Stimulated activated CD4-positive, alpha-beta T cell treated with anti-CD3 and anti-CD28 coated beads, Interleukin-15, amount 100 ng/mL, for 48 hours (primary cell): ENCODE data around the gene ARHGAP26.

Source experiments
- DNase-seq, 2 donors: peaks; one replicate each; pipeline ENCODE4 v3.0.0-alpha.2; 2020; ENCODE audit warnings: low read depth in 2 of 2

Gene ARHGAP26

DNA sequence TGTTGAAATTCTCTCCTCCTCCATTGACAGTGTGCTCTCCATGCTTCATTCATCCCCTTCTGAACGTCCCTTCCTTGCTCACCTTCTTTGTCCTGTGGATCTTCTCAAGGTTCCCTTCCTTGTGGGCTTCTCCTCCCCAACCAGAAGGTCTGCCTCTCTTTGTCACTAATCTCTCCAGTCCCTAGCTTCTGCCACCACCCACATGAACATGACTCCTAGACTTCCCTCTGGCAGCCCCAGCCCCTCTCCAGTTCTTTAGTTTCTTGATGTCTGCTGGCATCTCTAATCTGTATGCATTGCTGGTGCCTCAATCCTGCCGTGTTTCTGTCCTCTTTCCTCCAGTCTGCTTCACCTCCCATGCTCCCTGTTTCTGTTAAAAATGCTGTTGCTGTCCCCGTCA lies 79.3 kb downstream of the ARHGAP26 start:
- DNase-seq = no peak

DNA sequence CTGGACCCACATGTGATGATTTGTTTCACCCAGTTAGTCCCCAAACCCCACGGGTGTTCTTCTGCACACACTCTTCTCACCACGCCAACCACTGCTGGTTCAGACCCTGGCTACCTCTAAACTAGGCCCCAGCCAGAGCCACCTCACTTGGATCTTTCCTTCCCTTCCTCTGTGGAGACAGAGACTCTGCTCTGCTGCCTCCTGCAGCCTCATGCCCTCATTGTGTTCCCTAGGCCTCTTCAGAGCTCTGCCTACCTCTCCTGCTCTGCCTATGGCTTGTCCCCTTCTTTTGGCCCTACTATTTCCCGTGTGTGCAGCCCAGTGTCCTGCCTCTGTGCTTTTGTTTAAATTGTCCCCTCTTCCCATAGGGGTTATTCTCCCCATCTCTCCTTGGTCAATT lies 79.7 kb downstream of the ARHGAP26 start:
- DNase-seq = no peak

DNA sequence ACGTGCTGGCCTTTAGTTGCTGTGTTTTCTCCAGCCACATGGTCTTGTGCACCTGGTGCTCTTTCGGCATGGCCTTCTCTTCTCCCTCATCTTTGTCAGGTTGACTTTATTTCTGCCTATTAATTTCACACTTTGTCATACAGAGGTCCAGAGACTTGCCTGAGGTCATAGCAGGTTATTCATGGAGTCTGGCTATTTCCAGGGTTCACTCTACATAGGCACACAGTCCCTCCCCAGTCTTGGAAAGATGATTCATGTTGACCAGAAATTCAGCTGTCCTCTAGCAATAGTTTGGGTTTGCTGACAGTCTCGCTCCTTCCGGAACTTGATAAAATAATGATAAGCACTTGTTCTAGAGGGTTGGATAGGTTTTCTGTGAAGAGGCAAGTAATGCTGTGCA lies 81.6 kb downstream of the ARHGAP26 start:
- DNase-seq = no peak

DNA sequence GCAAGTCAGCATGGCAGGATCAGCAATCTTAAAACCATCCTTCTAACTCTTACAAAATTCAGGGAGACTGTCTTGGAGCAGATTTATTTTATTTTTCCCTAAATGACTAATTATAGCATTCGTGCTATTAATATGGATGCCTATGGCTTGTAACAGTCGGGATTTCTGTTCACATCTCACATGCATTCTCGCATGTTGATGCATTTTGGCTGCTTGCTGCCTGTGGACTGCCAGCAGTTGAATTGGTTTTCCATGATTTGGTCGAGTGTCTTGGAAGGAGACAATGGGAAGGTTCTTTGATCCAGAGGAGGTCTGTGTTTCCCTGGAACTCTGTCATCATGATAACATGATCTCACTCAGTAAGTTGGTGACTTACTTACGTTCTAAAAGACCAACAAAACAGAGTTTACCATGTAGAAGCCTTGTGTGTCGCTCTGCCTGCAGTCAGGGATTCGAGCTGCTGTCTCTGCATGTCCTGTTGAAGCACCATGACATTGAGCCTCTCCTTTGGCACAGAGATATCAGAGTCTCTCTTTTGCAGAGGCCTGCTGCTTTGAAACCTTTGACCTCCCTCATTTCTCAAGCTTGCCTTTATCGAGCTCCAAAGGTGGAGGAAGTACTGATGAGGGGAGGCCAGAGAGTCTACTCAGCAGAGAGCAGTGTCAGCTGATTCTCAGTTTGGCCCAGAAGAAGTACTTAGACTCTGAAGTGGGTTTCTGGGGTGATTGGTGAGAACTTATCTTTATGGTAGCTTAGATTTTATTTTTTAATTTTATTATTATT lies 82.4 kb downstream of the ARHGAP26 start:
- DNase-seq = no peak

DNA sequence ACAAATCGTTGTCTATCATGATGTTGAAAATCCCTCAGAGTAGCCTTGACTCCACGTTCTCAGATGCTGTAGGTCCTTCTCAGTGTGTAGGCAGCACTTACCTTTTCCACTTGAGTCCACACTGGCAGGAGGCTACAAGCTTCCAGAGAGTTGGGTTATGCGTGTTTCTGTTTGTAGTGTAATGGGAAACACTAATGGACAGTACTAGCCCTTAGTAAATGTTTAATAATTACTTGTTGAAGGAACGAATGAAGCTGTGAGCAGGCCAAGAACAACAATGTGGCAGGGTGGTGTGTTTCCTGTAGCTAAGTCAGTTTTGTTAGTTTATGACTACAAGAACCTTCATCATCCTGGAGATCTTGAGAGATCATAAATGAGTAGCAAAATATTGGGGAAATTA lies 83.5 kb downstream of the ARHGAP26 start:
- DNase-seq = no peak

DNA sequence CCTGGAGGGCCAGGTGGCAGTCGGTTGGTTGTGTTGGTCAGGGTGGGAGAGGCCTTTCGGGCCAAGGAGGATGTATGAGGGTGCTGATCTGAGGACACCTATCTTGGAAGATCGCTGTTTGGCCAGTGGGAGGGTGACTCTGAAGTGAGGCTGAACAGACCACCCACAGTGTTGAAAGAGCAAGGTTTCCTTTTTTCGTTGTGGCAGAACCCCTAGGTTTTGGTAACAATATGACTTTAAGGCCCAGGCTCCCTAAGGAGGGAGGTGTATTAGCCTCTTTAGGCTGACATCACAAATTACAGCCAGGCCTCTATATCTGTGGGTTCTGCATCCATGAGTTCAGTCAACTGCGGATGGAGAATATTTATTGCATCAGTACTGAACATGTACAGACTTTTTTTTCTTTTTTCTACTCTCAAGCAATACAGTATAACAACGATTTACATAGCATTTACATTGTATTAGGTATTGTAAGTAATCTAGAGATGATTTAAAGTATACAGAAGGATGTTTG lies 86.1 kb downstream of the ARHGAP26 start:
- DNase-seq = no peak

DNA sequence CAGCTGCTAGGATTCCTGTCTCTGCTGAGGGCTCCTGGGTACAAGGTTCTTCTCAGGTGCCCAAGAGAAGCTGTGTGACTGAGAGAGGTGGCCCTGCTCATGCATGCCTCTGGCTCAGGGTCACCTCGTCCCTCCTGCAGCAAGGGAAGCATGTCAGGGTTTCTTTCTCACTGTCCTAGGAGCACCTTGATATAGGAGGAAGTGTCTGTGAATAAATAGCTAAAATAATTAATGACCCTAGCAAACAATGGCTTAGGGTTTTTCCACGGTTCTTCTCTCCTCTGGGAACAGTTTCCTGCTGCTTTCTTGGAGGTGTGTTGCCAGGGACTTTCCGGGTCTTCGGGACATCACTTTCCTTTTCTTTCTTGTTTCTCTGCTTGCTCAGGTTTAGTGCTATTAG lies 87.2 kb downstream of the ARHGAP26 start:
- no peak for DNase-seq

DNA sequence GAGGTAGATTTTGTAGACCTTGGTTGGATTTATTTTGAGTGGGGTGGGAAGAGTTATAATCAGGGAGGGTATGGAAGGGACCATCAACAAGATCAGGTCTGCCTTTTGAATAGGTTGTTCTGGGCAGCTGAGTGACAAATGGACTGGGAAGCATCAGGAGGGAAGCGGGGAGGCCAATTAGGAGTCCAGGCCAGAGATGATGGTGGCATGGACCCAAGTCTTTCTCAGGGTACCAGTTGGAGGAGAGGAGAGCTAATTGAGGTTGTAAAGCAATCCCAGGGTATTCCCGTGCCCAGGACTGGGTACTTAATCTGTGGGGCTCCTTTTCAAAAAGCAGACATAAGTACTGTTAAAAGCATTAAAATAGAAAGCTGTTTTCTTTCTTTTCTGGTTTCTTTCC lies 88.9 kb downstream of the ARHGAP26 start:
- no peak for DNase-seq

DNA sequence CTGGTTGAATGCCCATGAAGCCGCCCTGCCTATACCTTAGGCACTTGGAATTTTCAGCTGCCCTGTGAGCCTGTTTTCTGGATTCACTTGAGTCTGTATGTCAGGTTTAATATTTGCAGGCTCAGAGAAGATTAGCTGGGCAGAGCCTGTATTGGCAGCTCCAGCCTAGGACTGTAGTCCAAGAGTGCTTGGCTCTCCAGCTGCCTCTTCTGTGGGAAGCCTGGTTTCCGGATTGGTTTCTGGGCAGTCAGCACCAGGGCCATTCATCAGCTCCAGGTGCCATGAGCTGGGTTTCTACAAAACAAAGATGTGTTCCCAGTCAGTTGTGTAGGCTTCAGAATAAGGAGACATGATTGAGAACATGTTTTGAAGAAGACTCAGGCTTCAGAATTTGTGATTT lies 90.1 kb downstream of the ARHGAP26 start:
- no peak for DNase-seq

DNA sequence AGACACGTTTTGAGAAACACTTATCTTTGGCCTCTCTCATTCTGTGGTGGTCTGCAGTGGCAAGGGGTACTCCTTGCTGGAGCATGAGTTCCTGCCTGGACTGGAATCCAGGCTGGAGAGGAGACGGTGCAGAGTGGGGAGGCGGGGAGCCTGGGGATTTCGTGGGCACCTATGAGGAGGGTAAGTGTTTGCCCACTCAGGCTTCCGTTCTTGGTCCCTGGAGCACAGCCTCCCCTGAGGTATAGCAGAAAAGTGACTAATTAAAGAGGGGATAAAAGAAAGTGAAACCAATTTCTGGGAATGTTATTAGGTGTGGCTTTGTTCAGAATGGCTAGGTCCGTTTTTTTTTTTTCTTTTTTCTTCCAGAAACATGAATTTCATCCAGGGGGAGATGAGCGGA lies 90.8 kb downstream of the ARHGAP26 start:
- no peak for DNase-seq

DNA sequence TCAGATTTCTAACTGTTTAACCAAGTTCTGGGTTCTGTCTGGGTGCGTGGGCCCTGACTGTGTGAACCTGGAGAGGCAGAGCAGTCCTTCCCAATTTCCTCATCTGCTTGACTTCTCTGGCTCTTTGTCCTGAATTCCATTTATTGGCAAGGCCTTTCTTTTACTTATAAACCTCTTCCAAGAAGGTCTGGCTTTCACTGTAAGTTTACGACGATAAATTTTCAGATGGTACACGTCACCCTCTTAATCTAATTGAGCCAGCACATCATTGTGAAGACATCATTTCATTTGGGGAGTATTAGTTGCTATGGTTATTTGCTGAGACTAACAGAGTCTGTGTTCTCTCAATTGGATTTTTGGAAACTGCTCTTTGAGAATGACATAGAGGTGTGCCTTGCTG lies 92.4 kb downstream of the ARHGAP26 start:
- no peak for DNase-seq

DNA sequence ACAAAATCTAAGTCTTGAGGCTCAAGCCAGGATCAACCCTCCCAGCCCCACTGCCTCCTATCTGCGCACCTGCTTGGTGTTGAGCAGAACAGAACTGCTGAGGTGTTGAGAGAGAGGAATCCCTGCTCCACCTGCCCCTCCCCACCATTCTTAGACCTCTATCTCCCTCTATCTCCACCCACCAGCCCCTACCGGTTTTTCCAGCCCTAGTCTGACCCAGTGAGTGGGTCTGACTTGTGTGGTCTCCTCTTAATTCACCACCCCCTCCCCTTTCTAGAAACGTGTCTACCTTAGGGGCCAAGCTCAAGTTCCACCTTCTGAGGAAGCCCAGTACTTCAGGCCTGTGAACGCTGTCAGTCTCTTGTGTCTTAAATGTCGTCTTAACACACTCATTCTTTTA lies 93.7 kb downstream of the ARHGAP26 start:
- DNase-seq = no peak

DNA sequence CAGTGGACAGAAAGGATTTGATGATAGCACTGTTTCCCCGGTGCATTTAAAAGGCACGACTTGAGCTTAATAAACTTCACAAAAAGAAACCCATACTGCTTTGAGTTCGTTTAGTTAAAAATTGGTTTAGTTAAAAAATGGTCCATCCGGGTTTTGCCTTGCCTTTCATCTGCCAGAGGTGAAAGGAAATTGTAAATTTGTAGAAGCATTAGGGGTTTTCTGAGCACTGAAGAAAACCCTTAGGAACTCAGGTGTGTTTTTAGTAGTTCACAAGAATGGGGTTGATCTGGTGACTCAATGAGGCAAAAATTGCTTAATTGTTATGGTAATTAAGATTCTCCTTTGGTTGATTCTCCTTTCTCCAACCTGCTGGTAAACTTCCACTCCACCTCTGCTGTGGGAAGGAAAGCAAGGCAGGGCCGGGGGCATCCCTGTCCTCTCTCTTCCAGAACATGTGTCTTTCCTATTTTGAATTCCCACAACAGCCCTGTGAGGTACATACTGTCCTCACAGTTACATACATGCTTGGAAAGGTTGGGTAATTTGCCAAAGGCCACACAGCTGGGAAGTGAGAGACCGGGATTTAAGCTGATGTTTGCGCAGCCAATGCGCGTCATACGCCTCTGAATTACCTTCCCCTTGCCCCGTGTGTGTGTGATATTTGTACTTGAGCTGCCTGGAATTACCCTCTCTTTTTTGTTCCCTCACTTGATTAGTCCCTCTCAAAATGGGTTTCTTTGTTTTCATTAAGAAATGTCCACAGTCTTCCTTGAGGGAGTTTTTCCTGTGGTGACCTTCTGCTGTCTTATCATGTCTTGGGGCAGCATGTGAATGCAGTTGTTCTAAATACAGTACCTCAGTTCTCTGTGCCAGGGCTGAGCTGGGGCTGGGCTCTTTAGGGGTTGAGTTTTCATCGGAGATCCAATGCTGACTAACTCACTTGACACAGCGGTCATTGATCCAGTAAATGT lies 94.4 kb downstream of the ARHGAP26 start:
- no peak for DNase-seq

DNA sequence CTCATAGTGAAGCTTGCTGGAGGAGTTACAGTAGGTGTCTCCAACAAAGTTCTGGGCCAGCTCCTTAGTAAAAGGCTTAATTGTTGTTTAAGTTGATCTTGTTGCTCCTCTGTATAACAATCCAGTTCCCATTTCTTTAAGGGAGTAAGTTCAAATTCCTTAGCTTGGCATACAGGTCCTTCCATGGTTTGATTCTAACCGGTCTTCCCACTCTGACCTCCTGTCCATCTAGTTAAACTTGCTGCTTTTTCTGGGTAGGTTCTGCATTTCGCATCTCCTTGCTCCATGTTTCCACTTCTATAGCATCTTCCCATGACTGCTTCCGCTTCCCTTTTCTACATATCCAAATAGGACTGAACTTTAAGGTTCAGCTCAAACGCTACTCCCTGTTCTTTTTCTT lies 95.5 kb downstream of the ARHGAP26 start:
- no peak for DNase-seq

DNA sequence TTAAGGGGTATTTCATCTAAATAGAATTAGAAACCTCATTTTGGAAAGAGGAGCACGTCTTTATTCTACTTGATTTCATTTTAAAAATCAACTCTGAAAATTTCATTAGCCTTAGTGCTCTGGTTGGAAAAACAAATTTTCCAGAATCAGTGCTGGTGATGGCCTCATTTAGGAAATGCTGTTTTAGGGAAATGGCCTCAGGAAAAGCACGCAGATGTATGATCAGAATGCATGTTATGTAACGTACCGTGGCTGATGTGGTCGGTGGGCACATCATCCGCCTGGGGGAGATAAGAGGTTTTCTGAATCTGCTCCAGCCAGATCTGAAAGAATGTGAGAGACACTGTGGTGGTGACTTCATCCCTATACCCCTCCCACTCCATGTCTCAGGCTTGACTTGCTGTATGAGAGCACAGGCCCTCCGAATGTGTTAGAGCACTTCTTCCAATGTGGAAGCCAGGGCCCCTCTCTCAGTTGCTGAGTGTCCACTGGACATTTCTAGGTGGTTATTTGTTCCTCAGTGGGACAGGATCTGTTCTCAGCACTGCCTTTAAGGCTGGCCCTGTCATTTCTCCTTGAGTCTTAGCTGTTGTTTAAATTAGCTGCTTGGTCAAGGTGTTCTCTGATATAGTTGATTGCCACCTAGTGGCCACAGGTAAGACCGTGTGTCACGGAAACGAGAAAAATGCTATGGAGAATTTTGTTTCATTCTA lies 96.5 kb downstream of the ARHGAP26 start:
- peak; percentile 15 to 36 for DNase-seq

DNA sequence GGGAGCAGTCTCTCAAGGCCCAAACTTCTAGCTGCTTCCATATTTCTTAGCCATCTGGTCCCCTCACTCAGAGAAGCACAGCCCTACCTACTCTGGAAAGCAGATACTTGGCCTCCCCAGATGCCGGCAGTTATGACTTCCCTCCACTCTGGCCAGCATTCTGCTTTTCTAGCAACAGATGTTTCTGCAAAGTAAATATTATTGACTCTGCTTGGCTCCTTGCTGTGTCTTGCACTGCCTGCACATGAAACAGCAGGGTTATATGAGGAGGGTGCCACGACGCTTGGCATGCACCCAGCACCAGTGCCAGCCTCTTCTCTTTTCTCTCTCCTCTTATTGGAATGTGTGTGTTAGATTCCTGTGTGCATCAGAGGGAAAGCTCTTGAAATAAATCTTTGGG lies 99.7 kb downstream of the ARHGAP26 start:
- DNase-seq = no peak

DNA sequence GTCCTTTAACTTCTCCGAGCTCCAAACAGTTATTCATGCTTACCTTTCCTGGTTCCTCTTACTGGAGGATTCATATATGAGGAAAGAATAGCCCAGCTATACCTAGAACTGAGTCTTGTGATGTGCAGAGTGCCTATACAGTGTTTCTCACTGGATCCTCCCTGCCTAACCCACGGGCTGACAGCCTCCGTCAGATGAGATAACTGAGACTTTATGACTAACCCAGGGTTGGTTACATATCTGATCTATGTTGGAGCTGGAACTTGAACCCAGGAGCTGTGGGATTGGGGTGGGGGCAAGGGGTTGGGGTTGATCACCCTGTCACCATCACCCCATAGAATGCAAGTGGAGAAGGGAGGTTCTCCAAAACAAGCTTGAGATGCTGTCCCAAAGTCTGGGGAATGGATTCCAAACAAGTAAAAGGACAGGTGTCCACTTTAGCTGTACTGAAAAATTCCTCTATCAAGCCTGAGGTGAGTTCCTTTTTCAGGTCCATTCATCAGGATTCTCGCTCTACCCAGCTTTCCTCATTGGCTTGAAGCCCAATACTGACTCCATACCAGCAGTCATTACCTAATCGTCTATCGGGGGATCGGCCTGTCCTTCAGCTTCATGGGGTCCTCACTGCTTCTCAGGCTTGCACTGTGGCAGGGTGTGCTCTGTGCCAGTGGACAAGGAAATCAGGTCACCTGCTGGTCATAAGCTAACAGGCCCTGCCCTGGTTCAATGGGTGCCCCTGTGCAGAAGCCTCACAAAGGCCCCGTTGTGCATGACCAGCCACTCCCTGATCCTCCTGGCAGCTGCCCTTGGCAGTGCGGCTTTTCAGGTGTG lies 100.6 kb downstream of the ARHGAP26 start:
- DNase-seq = no peak

DNA sequence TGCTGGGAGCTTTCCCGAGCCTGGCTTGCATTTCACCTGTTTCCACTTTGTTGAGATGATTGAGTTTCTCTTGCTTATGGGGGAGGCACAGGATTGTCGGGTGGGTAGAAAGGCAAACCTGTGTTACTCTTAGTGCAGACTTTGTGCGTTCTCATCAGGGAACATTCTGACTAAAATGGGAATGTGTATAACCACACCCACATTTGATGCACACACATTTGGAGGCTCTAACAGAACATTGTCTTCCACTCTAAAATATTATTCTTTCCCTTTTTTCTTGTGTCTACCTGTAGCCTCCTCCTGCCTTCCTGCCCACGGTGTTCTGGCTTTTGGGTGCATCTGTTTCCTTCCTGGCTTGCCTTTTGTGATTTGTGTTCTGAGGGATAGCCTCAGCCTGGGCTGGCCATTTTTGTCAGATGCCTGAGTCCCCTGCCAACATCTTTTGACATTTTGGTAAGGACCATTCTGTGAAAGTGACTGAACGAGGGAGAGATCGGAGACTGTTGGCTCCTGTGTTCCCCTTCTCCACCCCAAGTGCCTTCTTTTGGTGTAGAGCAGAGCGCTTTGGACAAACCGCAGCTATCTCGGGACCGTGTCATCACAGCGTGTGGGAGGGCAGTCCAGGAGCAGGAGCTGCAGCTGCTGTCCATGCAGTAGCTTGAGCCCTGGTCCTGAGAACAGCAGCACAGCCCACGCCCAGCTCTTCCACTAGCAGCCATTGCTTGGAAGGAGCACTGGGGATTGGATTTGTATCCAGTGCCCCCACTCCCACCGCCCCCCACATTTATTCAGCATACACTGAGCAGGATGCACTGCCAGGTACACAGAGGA lies 101.4 kb downstream of the ARHGAP26 start:
- no peak for DNase-seq

DNA sequence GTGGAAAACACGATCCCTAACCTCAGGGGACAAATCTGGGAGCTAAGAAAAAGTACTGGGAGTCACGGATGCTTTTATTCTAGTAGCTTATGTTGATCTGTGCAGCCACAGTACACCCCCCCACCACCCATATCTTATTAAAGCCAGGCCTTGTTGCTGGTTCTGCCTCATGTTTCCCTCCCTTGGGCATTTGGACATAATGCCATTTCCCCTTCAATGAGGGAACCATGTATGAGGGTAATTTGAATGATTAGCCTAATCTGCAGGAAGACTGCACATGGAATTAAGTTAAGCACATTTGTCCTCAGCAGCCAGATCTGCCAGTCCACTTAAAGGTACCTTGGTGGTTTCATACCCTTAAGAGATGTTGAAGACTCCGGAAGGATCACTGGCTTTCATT lies 102.0 kb downstream of the ARHGAP26 start:
- no peak for DNase-seq

DNA sequence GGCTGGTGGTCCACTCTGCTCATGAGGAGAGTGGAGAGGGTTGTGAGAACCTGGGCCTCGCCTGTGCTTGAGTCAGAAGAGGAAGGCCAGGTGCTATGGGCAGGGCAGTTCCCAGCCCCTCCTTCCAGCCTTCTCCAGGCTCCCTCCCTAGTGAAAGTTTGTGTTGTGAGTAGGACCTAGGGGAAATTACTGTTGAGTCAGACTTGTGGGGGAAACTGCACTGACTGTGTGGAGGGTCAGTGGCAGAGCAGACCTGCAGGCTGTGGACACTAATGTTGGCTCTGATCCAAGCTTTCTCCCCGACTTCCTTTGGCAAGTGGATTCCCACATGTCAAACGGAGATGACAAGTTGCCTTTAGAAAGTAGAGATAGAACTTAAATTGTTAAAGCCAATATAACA lies 102.6 kb downstream of the ARHGAP26 start:
- DNase-seq = no peak
